GM23248 (cell line): ENCODE results near the gene CACNA1C. TPM values are rescaled to one million over a fixed set of nuclear protein-coding genes. Genes with fewer than 3 reads are reported as not detected.

Source experiments
- DNase-seq: peaks from one replicate; pipeline ENCODE4 v3.0.0-alpha.2; 2015
- H2AFZ ChIP-seq: fragments of 200-600 bp; sonication (generic); 2 replicates; pipeline ENCODE4 v1.6.1; 2016; ENCODE audit warnings: antibody characterized with exemption
- H3F3A ChIP-seq: fragments of 200-600 bp; sonication (generic); 2 replicates; pipeline ENCODE4 v1.6.1; 2016; ENCODE audit warnings: mild to moderate bottlenecking, antibody characterized with exemption, mixed run types; ENCODE audit not compliant: insufficient read depth
- H3K27ac ChIP-seq: fragments of 200-600 bp; sonication (generic); 2 replicates; pipeline ENCODE4 v1.5.1; 2016; ENCODE audit warnings: mild to moderate bottlenecking
- H3K27me3 ChIP-seq: fragments of 200-600 bp; sonication (generic); replicated peaks from 2 replicates; pipeline ENCODE4 v1.6.1; 2016; ENCODE audit warnings: mild to moderate bottlenecking; ENCODE audit not compliant: insufficient read depth
- H3K36me3 ChIP-seq: fragments of 200-600 bp; sonication (generic); 2 replicates; pipeline ENCODE4 v1.6.1; 2016; ENCODE audit warnings: low read depth, mild to moderate bottlenecking
- H3K4me1 ChIP-seq: fragments of 200-600 bp; sonication (generic); 2 replicates; pipeline ENCODE4 v1.6.1; 2016; ENCODE audit warnings: mild to moderate bottlenecking; ENCODE audit not compliant: insufficient read depth
- H3K4me2 ChIP-seq: fragments of 200-600 bp; sonication (generic); one replicate; pipeline ENCODE4 v1.6.1; 2016; ENCODE audit warnings: mild to moderate bottlenecking; ENCODE audit not compliant: unreplicated experiment
- H3K4me3 ChIP-seq: fragments of 200-600 bp; sonication (generic); 2 replicates; pipeline ENCODE4 v1.5.1; 2016; ENCODE audit warnings: mild to moderate bottlenecking
- H3K79me2 ChIP-seq: fragments of 200-600 bp; sonication (generic); 2 replicates; pipeline ENCODE4 v1.6.1; 2016; ENCODE audit warnings: mild to moderate bottlenecking; ENCODE audit not compliant: insufficient read depth
- H3K9ac ChIP-seq: fragments of 200-600 bp; sonication (generic); 2 replicates; pipeline ENCODE4 v1.6.1; 2016; ENCODE audit warnings: mild to moderate bottlenecking
- H3K9me2 ChIP-seq: fragments of 200-600 bp; sonication (generic); 2 replicates; pipeline ENCODE4 v1.6.1; 2016; ENCODE audit warnings: mixed run types, mild to moderate bottlenecking, moderate library complexity; ENCODE audit not compliant: insufficient read depth
- H3K9me3 ChIP-seq: fragments of 200-600 bp; sonication (generic); one replicate; pipeline ENCODE4 v1.6.1; 2017; ENCODE audit warnings: low read depth
- H4K20me1 ChIP-seq: fragments of 200-600 bp; sonication (generic); 2 replicates; pipeline ENCODE4 v1.6.0; 2016; ENCODE audit not compliant: insufficient read depth
- EZH2 ChIP-seq: fragments of 200-600 bp; sonication (generic); IDR thresholded peaks from 2 replicates; pipeline ENCODE4 v1.6.1; 2018; ENCODE audit warnings: antibody characterized with exemption, mild to moderate bottlenecking; ENCODE audit not compliant: insufficient read depth, poor library complexity, severe bottlenecking
- EZH2phosphoT487 ChIP-seq: fragments of 200-600 bp; sonication (generic); IDR thresholded peaks from 2 replicates; pipeline ENCODE4 v1.6.1; 2018; ENCODE audit warnings: antibody characterized with exemption, moderate library complexity, mild to moderate bottlenecking, low read depth; ENCODE audit not compliant: insufficient read depth
- WGBS, 2 experiments: methylation state at CpG; one replicate each; pipeline ENCODE4 v1.1.6; 2015 to 2017; ENCODE audit warnings: low lambda C conversion rate in 2 of 2, low coverage in 1 of 2; ENCODE audit errors: missing lambda C conversion rate in 2 of 2; 5-methylcytosine and 5-hydroxymethylcytosine counted together
- in situ Hi-C: fragments of 300-500 bp; cut with MboI; formaldehyde crosslinking; loops from 2 replicates; pipeline ENCODE4 v1.15.0; 2020
- polyA plus RNA-seq: library from polyadenylated mRNA; unstranded; fragments of >200 nt; fragmentation: Nextera tagmentation; extraction: Ambion mirVana; gene quantifications from 2 replicates; pipeline ENCODE4 v1.2.1, GENCODE V29; 2016
- total RNA-seq: library from RNA; depleted of rRNA; stranded (reverse); fragments of >200 nt; shearing (Covaris generic); gene quantifications from 2 replicates; pipeline ENCODE4 v1.2.3, GENCODE V29; 2014

The CACNA1C gene
- total and polyA plus RNA-seq, 2 experiments from 2014 or later = 4.9 to 11.5 TPM

- no peak for DNase-seq
- WGBS, 2 experiments = 34 to 36% methylated on average over 2 of the region's 2 CpGs
- Histone ChIP-seq H3K9me2 (no peaks in the 10 kb centered on the region), H3K27ac (no peak overlapping the region), H3F3A (no peaks in the 10 kb centered on the region), H3K4me1 (no peaks in the 10 kb centered on the region), H3K27me3 (no peaks in the 10 kb centered on the region; the same call in 1 of the 2 replicates), H3K79me2 (no peaks in the 10 kb centered on the region), H3K9ac (no peak overlapping the region), H3K36me3 (no peaks in the 10 kb centered on the region), H3K9me3 (no peaks in the 10 kb centered on the region), H3K4me2 (no peak overlapping the region), H3K4me3 (no peak overlapping the region), H2AFZ (no peak overlapping the region), H4K20me1 (no peaks in the 10 kb centered on the region)
- TF ChIP-seq EZH2 = no peak
- TF ChIP-seq EZH2phosphoT487 = no peak
- in situ Hi-C loops = no loop called here
Observed at GRCh38 chr12:2043054-2043453, 9.7 kb upstream of the CACNA1C start.

DNA sequence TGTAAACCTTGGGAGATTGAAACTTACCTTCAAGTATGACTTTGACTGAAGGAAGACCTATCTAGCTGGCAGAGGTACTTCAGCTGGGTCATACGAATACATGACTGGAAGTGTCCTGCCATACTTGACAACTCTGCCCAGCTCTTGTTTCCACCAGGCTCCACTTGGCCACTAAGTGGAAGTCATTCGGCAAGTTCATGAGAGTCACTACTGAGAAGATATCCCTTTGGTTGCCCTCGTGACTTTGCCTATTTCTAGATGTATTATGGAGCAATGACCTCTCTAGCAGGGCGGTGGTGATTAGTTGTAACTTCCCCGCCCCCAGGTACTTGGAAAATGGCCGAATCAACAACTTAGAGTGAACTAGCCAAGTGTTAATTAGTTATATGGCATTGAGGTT is 8.6 kb upstream of the CACNA1C start:
- no peak for TF ChIP-seq EZH2
- no peak for TF ChIP-seq EZH2phosphoT487
- in situ Hi-C loops = no loop called here
- Histone ChIP-seq H3K9me2 (no peaks in the 10 kb centered on the region), H3K79me2 (no peaks in the 10 kb centered on the region), H3K9ac (no peak overlapping the region), H3F3A (peaks cover 2% of the 10 kb centered on the region; the same call in 1 of the 2 replicates), H3K9me3 (no peaks in the 10 kb centered on the region), H2AFZ (no peak overlapping the region), H3K36me3 (no peaks in the 10 kb centered on the region), H3K4me2 (no peak overlapping the region), H4K20me1 (no peaks in the 10 kb centered on the region), H3K27ac (no peak overlapping the region), H3K4me1 (no peaks in the 10 kb centered on the region), H3K4me3 (no peak overlapping the region), H3K27me3 (no peaks in the 10 kb centered on the region; the same call in 1 of the 2 replicates)
- 73 to 75% methylated on average over 6 of the region's 6 CpGs for WGBS, 2 experiments
- DNase-seq = no peak

DNA sequence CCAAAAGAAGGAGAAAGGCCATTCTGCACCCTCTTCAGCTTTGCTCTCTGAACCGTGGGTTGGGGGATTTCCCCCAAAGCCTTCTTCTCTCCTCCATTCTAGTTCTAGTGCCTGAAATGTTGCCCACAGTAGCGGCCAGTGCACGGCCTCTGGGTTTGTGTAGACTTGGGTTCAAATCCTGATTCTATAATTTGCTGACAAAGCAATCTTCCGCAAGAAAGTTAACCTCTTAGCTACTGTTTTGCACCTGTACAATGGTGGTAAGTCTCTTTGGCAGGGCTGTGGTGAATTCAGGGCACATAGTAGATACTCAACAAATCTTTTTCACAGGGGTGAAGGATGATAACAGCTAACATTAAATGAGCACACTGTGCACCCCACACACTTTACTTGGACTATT is 5.8 kb upstream of the CACNA1C start:
- Histone ChIP-seq H3K9ac (no peak overlapping the region), H4K20me1 (no peaks in the 10 kb centered on the region), H3K4me3 (no peak overlapping the region), H3K79me2 (no peaks in the 10 kb centered on the region), H3F3A (peaks cover 26% of the 10 kb centered on the region), H3K27me3 (no peaks in the 10 kb centered on the region), H2AFZ (no peak overlapping the region), H3K9me2 (no peaks in the 10 kb centered on the region), H3K4me1 (peaks cover 11% of the 10 kb centered on the region), H3K4me2 (no peak overlapping the region), H3K36me3 (no peaks in the 10 kb centered on the region), H3K27ac (no peak overlapping the region), H3K9me3 (no peaks in the 10 kb centered on the region)
- 77 to 87% methylated on average over 4 of the region's 4 CpGs for WGBS, 2 experiments
- no peak for DNase-seq
- no peak for TF ChIP-seq EZH2
- TF ChIP-seq EZH2phosphoT487 = no peak
- in situ Hi-C loops = no loop called here

DNA sequence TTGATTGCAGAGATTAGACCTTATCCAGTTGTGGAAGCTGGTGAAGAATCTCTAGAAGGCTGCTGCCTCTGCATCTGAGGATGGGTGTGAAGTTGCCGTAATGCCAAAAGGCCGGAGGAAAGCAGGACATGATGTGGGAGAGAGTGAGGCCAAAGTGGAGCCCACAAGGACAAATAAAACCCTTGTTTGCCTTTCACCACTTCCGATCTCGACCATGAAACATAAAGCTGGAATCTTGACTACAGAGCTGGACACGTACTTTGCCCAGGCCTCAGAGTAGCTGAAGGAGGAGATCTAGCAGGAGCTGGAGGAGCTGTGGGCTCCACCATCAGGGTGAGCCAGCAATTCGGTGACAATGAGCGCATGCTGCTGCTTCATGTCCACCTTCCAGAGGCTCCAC is 5.0 kb upstream of the CACNA1C start:
- DNase-seq = no peak
- Histone ChIP-seq H3K27ac (no peak overlapping the region), H3K4me2 (no peak overlapping the region), H3K36me3 (no peaks in the 10 kb centered on the region), H3K79me2 (no peaks in the 10 kb centered on the region), H3K4me1 (peaks cover 11% of the 10 kb centered on the region), H2AFZ (no peak overlapping the region), H3K4me3 (no peak overlapping the region), H3K9me3 (no peaks in the 10 kb centered on the region), H3K9ac (no peak overlapping the region), H3F3A (peaks cover 26% of the 10 kb centered on the region), H4K20me1 (no peaks in the 10 kb centered on the region), H3K27me3 (no peaks in the 10 kb centered on the region), H3K9me2 (no peaks in the 10 kb centered on the region)
- 90 to 94% methylated on average over 7 of the region's 7 CpGs for WGBS, 2 experiments
- TF ChIP-seq EZH2 (no peak), EZH2phosphoT487 (no peak)
- in situ Hi-C loops = no loop called here
